HT-29 (cell line): ENCODE data around the gene ABHD11. TPM values are rescaled to one million over a fixed set of nuclear protein-coding genes. Genes with fewer than 3 reads are reported as not detected.
"Not testable (repeated sequence)": the region's sequence is repeated elsewhere in the genome, so short reads cannot be mapped to it uniquely, and the experiment has no call there.

Source experiments
- DNase-seq: peaks from one replicate; pipeline ENCODE4 v3.0.0-alpha.2; 2015; ENCODE audit warnings: low spot score
- total RNA-seq: library from RNA; depleted of rRNA; stranded (reverse); fragments of >200 nt; shearing (Covaris generic); gene quantifications from 2 replicates; pipeline ENCODE4 v1.2.3, GENCODE V29; 2014

The ABHD11 gene
- total RNA-seq, 1 experiment from 2014 or later: 243 TPM

GRCh38 chr7:73718905-73719805 is 19.4 kb downstream of the ABHD11 start, which contains the start of gene STX1A:
Gene STX1A (minus strand): TSS chr7:73719669. CDS start chr7:73719631, 38 bp downstream.
- DNase-seq: peak; percentile 72

GRCh38 chr7:73718438-73718881 is 20.1 kb downstream of the ABHD11 start:
- no peak for DNase-seq

- DNase-seq: peak; percentile 47
Measured at GRCh38 chr7:73717991-73718405, 20.6 kb downstream of the ABHD11 start.

- no peak for DNase-seq
Measured at GRCh38 chr7:73717025-73717807, 21.4 kb downstream of the ABHD11 start.

GRCh38 chr7:73716318-73716890 is 22.2 kb downstream of the ABHD11 start:
- no peak for DNase-seq

GRCh38 chr7:73715648-73716317 is 22.8 kb downstream of the ABHD11 start:
- DNase-seq: peak; percentile 90

- not testable (repeated sequence) for DNase-seq
Measured at GRCh38 chr7:73713319-73713718, 25.3 kb downstream of the ABHD11 start.

GRCh38 chr7:73712773-73713172 is 25.8 kb downstream of the ABHD11 start:
- no peak for DNase-seq

GRCh38 chr7:73708961-73709549 is 29.5 kb downstream of the ABHD11 start:
- DNase-seq: no peak

- peak; percentile 99 for DNase-seq
Measured at GRCh38 chr7:73707045-73707631, 31.5 kb downstream of the ABHD11 start.

GRCh38 chr7:73706126-73707044 is 32.2 kb downstream of the ABHD11 start:
- DNase-seq: peak; percentile 88

GRCh38 chr7:73705551-73705920 is 33.1 kb downstream of the ABHD11 start:
- peak; percentile 72 for DNase-seq

- peak; percentile 84 for DNase-seq
Measured at GRCh38 chr7:73704640-73705550, 33.7 kb downstream of the ABHD11 start.

- peak; percentile 77 for DNase-seq
Measured at GRCh38 chr7:73703757-73704639, 34.6 kb downstream of the ABHD11 start.

- no peak for DNase-seq
Measured at GRCh38 chr7:73703225-73703624, 35.4 kb downstream of the ABHD11 start.

GRCh38 chr7:73702665-73703064 is 35.9 kb downstream of the ABHD11 start:
- no peak for DNase-seq

- no peak for DNase-seq
Measured at GRCh38 chr7:73702226-73702625, 36.4 kb downstream of the ABHD11 start.
